A673 (cell line): Measurements from ENCODE around the gene ITSN1. TPM values are rescaled to one million over a fixed set of nuclear protein-coding genes. Genes with fewer than 3 reads are reported as not detected.

Experiments
- BruUV-seq: library from RNA; stranded (reverse); fragments of 400-500 nt; replicated peaks from 2 replicates; lab custom pipeline; 2021; lab: Mats Ljungman, UMichigan
- CTCF ChIA-PET: fragments of 300-600 bp; sonication (Branson Sonifier 250); formaldehyde crosslinking; loops from one replicate; lab custom pipeline; 2022; ENCODE audit warnings: antibody characterized with exemption; lab: Charles Lee
- POLR2A ChIA-PET: fragments of 300-600 bp; sonication (Branson Sonifier 250); formaldehyde crosslinking; loops from one replicate; lab custom pipeline; 2022; ENCODE audit warnings: antibody characterized with exemption; ENCODE audit not compliant: low non-redundant PET; lab: Charles Lee
- DNase-seq: peaks from one replicate; pipeline ENCODE4 v3.0.0-alpha.2; 2015; ENCODE audit warnings: low spot score
- H3K27ac ChIP-seq: fragments of 200-600 bp; sonication (generic); 2 replicates; pipeline ENCODE4 v1.5.1; 2016; ENCODE audit warnings: mixed run types, low read depth, mild to moderate bottlenecking, mixed read lengths, antibody characterized with exemption, low read length; ENCODE audit not compliant: poor library complexity, severe bottlenecking
- H3K27me3 ChIP-seq: fragments of 200-600 bp; sonication (generic); replicated peaks from 2 replicates; pipeline ENCODE4 v1.6.1; 2017; ENCODE audit warnings: mixed run types, low read depth, mild to moderate bottlenecking, mixed read lengths, antibody characterized with exemption, low read length; ENCODE audit not compliant: insufficient read depth, poor library complexity
- H3K36me3 ChIP-seq: fragments of 200-600 bp; sonication (generic); 2 replicates; pipeline ENCODE4 v1.6.1; 2016; ENCODE audit warnings: mixed run types, mild to moderate bottlenecking, mixed read lengths, antibody characterized with exemption, low read length; ENCODE audit not compliant: insufficient read depth, poor library complexity, severe bottlenecking
- H3K4me1 ChIP-seq: fragments of 200-600 bp; sonication (generic); 2 replicates; pipeline ENCODE4 v1.6.1; 2017; ENCODE audit warnings: mixed run types, mild to moderate bottlenecking, mixed read lengths, antibody characterized with exemption, low read length; ENCODE audit not compliant: insufficient read depth, poor library complexity, severe bottlenecking
- H3K4me3 ChIP-seq: fragments of 200-600 bp; sonication (generic); 2 replicates; pipeline ENCODE4 v1.5.1; 2016; ENCODE audit warnings: low read depth, mixed run types, mild to moderate bottlenecking, mixed read lengths, low read length; ENCODE audit not compliant: poor library complexity, severe bottlenecking
- H3K9me3 ChIP-seq: fragments of 200-600 bp; sonication (generic); 2 replicates; pipeline ENCODE4 v1.6.1; 2016; ENCODE audit warnings: mixed run types, low read depth, mild to moderate bottlenecking, mixed read lengths, antibody characterized with exemption, low read length; ENCODE audit not compliant: poor library complexity, severe bottlenecking
- EZH2 ChIP-seq: fragments of 200-600 bp; sonication (generic); IDR thresholded peaks from 2 replicates; pipeline ENCODE4 v1.6.1; 2017; ENCODE audit warnings: borderline replicate concordance, low read depth, mild to moderate bottlenecking, mixed read lengths, antibody characterized with exemption, low read length; ENCODE audit not compliant: poor library complexity, severe bottlenecking
- intact Hi-C: fragments of 100-400 bp; cut with micrococcal nuclease; formaldehyde crosslinking; loops from one replicate; pipeline ENCODE4 v1.10.0; 2022; ENCODE audit not compliant: unreplicated experiment
- total RNA-seq: library from RNA; stranded (reverse); gene quantifications from 2 replicates; pipeline ENCODE4 v1.2.3, GENCODE V29; 2021
- TF ChIP-seq, protein P1 (sequence below): fragments of 300-800, 200-600 bp; sonication (generic); conservative IDR thresholded peaks from 2 replicates; pipeline ENCODE4 v1.5.1; 2017; ENCODE audit warnings: low read depth, mild to moderate bottlenecking, antibody characterized with exemption, low read length, moderate library complexity, mixed read lengths

The ITSN1 gene
- total RNA-seq, 1 experiment from 2014 or later: 54.2 TPM

- Histone ChIP-seq H3K27ac (no peak overlapping the region), H3K4me1 (peaks cover 11% of the 10 kb centered on the region), H3K4me3 (no peak overlapping the region), H3K9me3 (no peaks in the 10 kb centered on the region), H3K27me3 (no peaks in the 10 kb centered on the region), H3K36me3 (no peaks in the 10 kb centered on the region)
- DNase-seq: no peak
- intact Hi-C loops: no loop called here
- CTCF ChIA-PET: no interaction called here
- TF ChIP-seq EZH2: no peak
- TF ChIP-seq, protein P1, sequence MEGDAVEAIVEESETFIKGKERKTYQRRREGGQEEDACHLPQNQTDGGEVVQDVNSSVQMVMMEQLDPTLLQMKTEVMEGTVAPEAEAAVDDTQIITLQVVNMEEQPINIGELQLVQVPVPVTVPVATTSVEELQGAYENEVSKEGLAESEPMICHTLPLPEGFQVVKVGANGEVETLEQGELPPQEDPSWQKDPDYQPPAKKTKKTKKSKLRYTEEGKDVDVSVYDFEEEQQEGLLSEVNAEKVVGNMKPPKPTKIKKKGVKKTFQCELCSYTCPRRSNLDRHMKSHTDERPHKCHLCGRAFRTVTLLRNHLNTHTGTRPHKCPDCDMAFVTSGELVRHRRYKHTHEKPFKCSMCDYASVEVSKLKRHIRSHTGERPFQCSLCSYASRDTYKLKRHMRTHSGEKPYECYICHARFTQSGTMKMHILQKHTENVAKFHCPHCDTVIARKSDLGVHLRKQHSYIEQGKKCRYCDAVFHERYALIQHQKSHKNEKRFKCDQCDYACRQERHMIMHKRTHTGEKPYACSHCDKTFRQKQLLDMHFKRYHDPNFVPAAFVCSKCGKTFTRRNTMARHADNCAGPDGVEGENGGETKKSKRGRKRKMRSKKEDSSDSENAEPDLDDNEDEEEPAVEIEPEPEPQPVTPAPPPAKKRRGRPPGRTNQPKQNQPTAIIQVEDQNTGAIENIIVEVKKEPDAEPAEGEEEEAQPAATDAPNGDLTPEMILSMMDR: no peak
- no TSS peak for BruUV-seq
- POLR2A ChIA-PET: no interaction called here
Observed at GRCh38 chr21:33815143-33815707, 172.9 kb downstream of the ITSN1 start.

- POLR2A ChIA-PET: no interaction called here
- Histone ChIP-seq H3K4me1 (peaks cover 8% of the 10 kb centered on the region), H3K9me3 (no peaks in the 10 kb centered on the region), H3K27me3 (no peaks in the 10 kb centered on the region), H3K36me3 (peaks cover 5% of the 10 kb centered on the region), H3K27ac (no peak overlapping the region), H3K4me3 (no peak overlapping the region)
- TF ChIP-seq, protein P1: no peak
- no peak for TF ChIP-seq EZH2
- DNase-seq: no peak
- no TSS peak for BruUV-seq
- intact Hi-C loops: no loop called here
- CTCF ChIA-PET: no interaction called here
Observed at GRCh38 chr21:33816174-33816573, 173.9 kb downstream of the ITSN1 start.

GRCh38 chr21:33817138-33817537 is 174.8 kb downstream of the ITSN1 start:
- Histone ChIP-seq H3K27me3 (no peaks in the 10 kb centered on the region), H3K4me1 (peaks cover 8% of the 10 kb centered on the region), H3K36me3 (peaks cover 7% of the 10 kb centered on the region), H3K27ac (no peak overlapping the region), H3K4me3 (no peak overlapping the region), H3K9me3 (no peaks in the 10 kb centered on the region)
- ChIA-PET CTCF (no interaction called here), POLR2A (no interaction called here)
- DNase-seq: no peak
- intact Hi-C loops: no loop called here
- no peak for TF ChIP-seq EZH2
- TF ChIP-seq, protein P1: no peak
- BruUV-seq: no TSS peak
